ENCODE measurements around the gene ICAM5. TPM values are rescaled to one million over a fixed set of nuclear protein-coding genes. Genes with fewer than 3 reads are reported as not detected.

ICAM5 gene
- total and polyA plus RNA-seq, 9 of the 15 experiments (the other 6 are each of a cell fraction or from before 2014, with no cell fraction given): 0.10 to 114 (median 13.7) TPM

DNA sequence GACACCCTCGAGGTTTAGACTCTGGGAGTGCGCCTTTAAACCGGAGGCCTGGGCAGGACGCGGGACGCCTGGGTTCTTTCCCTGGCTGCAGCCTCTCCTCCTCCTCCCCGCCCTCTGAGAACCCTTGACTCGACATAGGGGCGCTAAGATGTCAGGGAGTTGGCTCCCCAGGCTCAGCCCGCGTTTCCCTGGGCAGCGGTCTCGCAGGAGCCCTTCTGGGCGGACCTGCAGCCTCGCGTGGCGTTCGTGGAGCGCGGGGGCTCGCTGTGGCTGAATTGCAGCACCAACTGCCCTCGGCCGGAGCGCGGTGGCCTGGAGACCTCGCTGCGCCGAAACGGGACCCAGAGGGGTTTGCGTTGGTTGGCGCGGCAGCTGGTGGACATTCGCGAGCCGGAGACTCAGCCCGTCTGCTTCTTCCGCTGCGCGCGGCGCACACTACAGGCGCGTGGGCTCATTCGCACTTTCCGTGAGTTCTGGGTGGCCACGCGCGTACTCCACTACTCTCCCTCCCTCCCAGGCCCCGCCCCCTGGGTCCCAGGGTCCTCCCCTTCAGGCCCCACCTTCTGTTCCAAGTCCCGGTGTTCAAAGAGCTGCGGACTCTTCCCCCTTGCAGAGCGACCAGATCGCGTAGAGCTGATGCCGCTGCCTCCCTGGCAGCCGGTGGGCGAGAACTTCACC, 1.3 kb downstream of the ICAM5 start (continued):
- TF ChIP-seq, protein P1, sequence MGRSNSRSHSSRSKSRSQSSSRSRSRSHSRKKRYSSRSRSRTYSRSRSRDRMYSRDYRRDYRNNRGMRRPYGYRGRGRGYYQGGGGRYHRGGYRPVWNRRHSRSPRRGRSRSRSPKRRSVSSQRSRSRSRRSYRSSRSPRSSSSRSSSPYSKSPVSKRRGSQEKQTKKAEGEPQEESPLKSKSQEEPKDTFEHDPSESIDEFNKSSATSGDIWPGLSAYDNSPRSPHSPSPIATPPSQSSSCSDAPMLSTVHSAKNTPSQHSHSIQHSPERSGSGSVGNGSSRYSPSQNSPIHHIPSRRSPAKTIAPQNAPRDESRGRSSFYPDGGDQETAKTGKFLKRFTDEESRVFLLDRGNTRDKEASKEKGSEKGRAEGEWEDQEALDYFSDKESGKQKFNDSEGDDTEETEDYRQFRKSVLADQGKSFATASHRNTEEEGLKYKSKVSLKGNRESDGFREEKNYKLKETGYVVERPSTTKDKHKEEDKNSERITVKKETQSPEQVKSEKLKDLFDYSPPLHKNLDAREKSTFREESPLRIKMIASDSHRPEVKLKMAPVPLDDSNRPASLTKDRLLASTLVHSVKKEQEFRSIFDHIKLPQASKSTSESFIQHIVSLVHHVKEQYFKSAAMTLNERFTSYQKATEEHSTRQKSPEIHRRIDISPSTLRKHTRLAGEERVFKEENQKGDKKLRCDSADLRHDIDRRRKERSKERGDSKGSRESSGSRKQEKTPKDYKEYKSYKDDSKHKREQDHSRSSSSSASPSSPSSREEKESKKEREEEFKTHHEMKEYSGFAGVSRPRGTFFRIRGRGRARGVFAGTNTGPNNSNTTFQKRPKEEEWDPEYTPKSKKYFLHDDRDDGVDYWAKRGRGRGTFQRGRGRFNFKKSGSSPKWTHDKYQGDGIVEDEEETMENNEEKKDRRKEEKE (IDR thresholded peaks at IDR 0.05; ENCODE audit: borderline replicate concordance in 1 of 2, control insufficient read depth in 1 of 2, low read depth in 2 of 2, low read length in 1 of 2): no peak
- TF ChIP-seq, protein P2, sequence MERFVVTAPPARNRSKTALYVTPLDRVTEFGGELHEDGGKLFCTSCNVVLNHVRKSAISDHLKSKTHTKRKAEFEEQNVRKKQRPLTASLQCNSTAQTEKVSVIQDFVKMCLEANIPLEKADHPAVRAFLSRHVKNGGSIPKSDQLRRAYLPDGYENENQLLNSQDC (CRISPR knock-in tag; IDR thresholded peaks at IDR 0.05): no peak
- TF ChIP-seq SMARCE1 (IDR thresholded peaks at IDR 0.05): 0 out of 2 replicates have a peak, but pooled peaks have one; percentile 11
- peak; percentile 33; the same call in 1 of the 2 replicates for TF ChIP-seq PML (IDR thresholded peaks at IDR 0.05; ENCODE audit: low read length)
- 0 out of 2 replicates have a peak, but pooled peaks have one; percentile 6 for TF ChIP-seq TAF15 (IDR thresholded peaks at IDR 0.05; ENCODE audit: low read depth, low read length)
- no peak for TF ChIP-seq CAMTA2 (CRISPR knock-in tag; conservative IDR thresholded peaks at IDR 0.05)
- TF ChIP-seq, protein P3, sequence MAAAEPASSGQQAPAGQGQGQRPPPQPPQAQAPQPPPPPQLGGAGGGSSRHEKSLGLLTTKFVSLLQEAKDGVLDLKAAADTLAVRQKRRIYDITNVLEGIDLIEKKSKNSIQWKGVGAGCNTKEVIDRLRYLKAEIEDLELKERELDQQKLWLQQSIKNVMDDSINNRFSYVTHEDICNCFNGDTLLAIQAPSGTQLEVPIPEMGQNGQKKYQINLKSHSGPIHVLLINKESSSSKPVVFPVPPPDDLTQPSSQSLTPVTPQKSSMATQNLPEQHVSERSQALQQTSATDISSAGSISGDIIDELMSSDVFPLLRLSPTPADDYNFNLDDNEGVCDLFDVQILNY (CRISPR knock-in tag; IDR thresholded peaks at IDR 0.05): no peak
- TF ChIP-seq, protein P4, sequence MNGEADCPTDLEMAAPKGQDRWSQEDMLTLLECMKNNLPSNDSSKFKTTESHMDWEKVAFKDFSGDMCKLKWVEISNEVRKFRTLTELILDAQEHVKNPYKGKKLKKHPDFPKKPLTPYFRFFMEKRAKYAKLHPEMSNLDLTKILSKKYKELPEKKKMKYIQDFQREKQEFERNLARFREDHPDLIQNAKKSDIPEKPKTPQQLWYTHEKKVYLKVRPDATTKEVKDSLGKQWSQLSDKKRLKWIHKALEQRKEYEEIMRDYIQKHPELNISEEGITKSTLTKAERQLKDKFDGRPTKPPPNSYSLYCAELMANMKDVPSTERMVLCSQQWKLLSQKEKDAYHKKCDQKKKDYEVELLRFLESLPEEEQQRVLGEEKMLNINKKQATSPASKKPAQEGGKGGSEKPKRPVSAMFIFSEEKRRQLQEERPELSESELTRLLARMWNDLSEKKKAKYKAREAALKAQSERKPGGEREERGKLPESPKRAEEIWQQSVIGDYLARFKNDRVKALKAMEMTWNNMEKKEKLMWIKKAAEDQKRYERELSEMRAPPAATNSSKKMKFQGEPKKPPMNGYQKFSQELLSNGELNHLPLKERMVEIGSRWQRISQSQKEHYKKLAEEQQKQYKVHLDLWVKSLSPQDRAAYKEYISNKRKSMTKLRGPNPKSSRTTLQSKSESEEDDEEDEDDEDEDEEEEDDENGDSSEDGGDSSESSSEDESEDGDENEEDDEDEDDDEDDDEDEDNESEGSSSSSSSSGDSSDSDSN (IDR thresholded peaks at IDR 0.05; ENCODE audit: borderline replicate concordance in 1 of 2, low read depth in 2 of 2, low read length in 2 of 2): peak in 1 of 2 experiments; percentile 44; a peak in 1 of 4 replicates
- peak; percentile 67; the same call in 1 of the 2 replicates for TF ChIP-seq SP1 (CRISPR knock-in tag; IDR thresholded peaks at IDR 0.05)
- TF ChIP-seq FIP1L1 (IDR thresholded peaks at IDR 0.05; ENCODE audit: low read depth, low read length, poor library complexity, severe bottlenecking): peak; percentile 55
- TF ChIP-seq TOE1 (IDR thresholded peaks at IDR 0.05; ENCODE audit: borderline replicate concordance): no peak
- TF ChIP-seq TOE1 (CRISPR knock-in tag; IDR thresholded peaks at IDR 0.05; ENCODE audit: borderline replicate concordance, low read depth): 0 out of 2 replicates have a peak, but pooled peaks have one; percentile 22
- peak; percentile 48; the same call in 1 of the 2 replicates for TF ChIP-seq RB1 (IDR thresholded peaks at IDR 0.05; ENCODE audit: low read depth)
- TF ChIP-seq HDAC2 (IDR thresholded peaks at IDR 0.05): peak; percentile 52; the same call in 1 of the 2 replicates
- TF ChIP-seq POLR2H (tag; IDR thresholded peaks at IDR 0.05; ENCODE audit: low read depth): no peak
- no peak for TF ChIP-seq CBX8 (IDR thresholded peaks at IDR 0.05; ENCODE audit: borderline replicate concordance, extremely low read depth, low read depth, low read length, poor library complexity, severe bottlenecking)
- no peak for TF ChIP-seq PCBP1 (IDR thresholded peaks at IDR 0.05; ENCODE audit: low read depth, low read length, poor library complexity, severe bottlenecking)
- no peak for TF ChIP-seq ARID2 (IDR thresholded peaks at IDR 0.05)

Data from K562 (cell line).